GM10266 (cell line): Measurements from ENCODE around the gene PRF1.

Source experiments
- DNase-seq: peaks from one replicate; pipeline ENCODE4 v3.0.0; 2012; ENCODE audit errors: extremely low spot score
- CTCF ChIP-seq: IDR thresholded peaks from 2 replicates; pipeline ENCODE4 v1.5.1; 2012; ENCODE audit warnings: mild to moderate bottlenecking, low read depth; ENCODE audit not compliant: control insufficient read depth, insufficient read depth; ENCODE audit errors: missing control alignments

PRF1 gene

GRCh38 chr10:70571236-70571635 is 31.3 kb downstream of the PRF1 start:
- TF ChIP-seq CTCF = no peak
- no peak for DNase-seq

DNA sequence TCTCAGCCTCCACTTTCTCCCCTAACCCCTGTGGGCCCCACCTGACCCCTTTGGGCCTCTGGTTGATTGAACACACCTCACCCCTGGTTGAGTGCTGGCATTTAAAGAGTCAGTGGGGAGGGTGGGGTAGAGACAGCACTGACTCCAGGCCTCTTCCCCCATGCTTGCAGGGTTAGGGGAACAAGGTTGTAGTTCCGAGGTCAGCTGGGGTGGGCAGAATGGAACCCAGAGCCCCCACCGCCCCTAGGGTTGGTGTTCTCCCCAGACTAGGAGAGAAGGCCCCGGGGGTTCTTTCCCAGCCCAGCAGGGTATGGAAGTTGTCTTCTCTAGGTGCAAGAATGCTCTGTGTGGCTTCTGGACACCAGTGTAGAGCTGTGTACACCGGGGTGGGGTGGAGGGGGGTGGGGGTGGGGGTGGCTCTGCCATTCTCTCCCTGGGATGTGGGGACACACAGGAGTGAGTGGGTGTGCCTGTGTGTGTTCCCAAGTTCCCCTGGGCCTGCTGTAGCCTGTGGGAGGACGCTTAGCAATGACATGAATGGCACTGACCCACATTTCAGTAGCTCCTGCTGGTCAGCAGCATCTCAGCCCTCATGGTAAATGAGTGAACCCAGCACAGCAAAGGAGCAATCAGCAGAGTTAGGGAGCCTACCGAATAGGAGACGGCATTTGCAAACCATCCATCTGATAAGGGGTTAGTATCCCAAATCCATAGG is 33.6 kb downstream of the PRF1 start:
- no peak for TF ChIP-seq CTCF
- no peak for DNase-seq

- no peak for TF ChIP-seq CTCF
- DNase-seq = no peak
Measured at GRCh38 chr10:70568113-70568512, 34.4 kb downstream of the PRF1 start.

GRCh38 chr10:70567603-70568002 is 34.9 kb downstream of the PRF1 start:
- no peak for TF ChIP-seq CTCF
- DNase-seq = no peak

- no peak for TF ChIP-seq CTCF
- DNase-seq = no peak
Measured at GRCh38 chr10:70566515-70567290, 35.8 kb downstream of the PRF1 start.

DNA sequence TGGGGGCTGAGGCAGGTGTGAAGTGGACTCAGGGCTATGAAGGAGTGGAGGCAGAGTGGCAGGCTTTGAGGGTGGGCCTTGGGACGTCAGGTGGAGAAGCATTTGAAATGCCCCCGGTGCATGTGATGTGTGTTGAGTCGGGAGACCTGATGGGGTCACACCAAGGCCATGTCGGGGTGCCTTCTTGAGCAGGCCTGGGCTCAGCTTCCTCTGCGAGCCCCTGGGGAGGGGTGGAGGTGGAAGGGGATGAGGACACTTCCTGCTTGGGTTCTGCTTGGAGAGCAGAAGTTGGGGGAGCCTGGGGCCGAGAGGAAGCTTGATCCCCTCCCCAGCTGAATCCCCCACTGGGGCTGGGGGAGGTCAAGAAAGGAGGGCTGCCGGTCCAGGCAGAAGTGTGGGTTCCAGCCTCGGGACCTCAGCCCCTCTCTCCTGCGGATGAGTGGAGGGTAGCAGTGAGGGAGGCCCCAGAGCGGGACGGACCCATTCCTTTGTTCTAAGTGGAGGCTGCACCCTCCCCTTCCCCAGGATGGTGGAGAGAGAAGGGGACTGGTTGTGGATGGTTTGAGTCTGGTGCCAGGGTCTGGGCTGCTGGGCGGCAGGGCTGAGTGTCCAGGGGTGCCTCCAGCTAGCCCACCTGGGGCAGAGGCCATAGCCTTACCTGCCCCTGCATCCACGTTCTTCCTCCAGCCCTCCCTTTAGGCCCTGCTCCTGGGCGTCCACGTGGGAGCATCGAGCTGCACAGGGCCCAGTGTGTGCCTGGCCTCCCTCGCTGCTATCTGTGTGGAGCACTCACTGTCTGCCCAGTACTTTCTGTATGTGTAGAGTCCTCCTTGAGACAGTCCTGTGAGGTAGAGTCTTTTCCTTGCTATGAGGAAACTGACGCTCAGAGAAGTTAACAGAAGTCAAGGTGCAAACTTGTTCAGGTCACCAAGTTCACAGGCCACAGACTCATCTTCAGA is 36.7 kb downstream of the PRF1 start:
- TF ChIP-seq CTCF = no peak
- no peak for DNase-seq
